ENCODE results near the gene LZIC. TPM values are rescaled to one million over a fixed set of nuclear protein-coding genes. Genes with fewer than 3 reads are reported as not detected.
A peak's percentile ranks its signal among the peaks of the same experiment; 100 is the strongest.

Gene LZIC
- total RNA-seq, 4 donors from 2014 or later: 9.4 to 21.7 (median 19.4) TPM

GRCh38 chr1:9985001-9985400 lies 41.8 kb upstream of the LZIC start:
- TF ChIP-seq CTCF (IDR thresholded peaks at IDR 0.05 in 4 of 5, conservative IDR thresholded peaks at IDR 0.05 in 1 of 5): no peak
- no peak for TF ChIP-seq POLR2A (IDR thresholded peaks at IDR 0.05)
- H3K27me3 ChIP-seq: no peaks in the 10 kb centered on the region
- intact Hi-C loops (cut with DNase I; ENCODE audit: low total_unique reads): no loop called here
- DNase-seq (no peak), ATAC-seq (no peak)
- peak overlapping the region in 3 of 4 donors; percentile 37 to 48 (median 46) for H3K27ac ChIP-seq
- H3K4me3 ChIP-seq: no peak overlapping the region
- peaks cover 3 to 4% of the 10 kb centered on the region in 2 donors for H3K4me1 ChIP-seq
- in situ Hi-C loops (cut with MboI; ENCODE audit: low sequenced_read_pairs in 4 of 4): no loop called here
- H3K36me3 ChIP-seq: peaks cover 0 to 28% of the 10 kb centered on the region in 2 donors
- H3K9me3 ChIP-seq: no peaks in the 10 kb centered on the region

- intact Hi-C loops (cut with DNase I; ENCODE audit: low total_unique reads) (no loop called here), in situ Hi-C loops (cut with MboI; ENCODE audit: low sequenced_read_pairs in 4 of 4) (no loop called here)
- TF ChIP-seq POLR2A (IDR thresholded peaks at IDR 0.05) (no peak), CTCF (IDR thresholded peaks at IDR 0.05 in 4 of 5, conservative IDR thresholded peaks at IDR 0.05 in 1 of 5) (no peak)
- Histone ChIP-seq H3K9me3 (no peaks in the 10 kb centered on the region), H3K27me3 (no peaks in the 10 kb centered on the region), H3K27ac (peak overlapping the region; percentile 32 to 60 (median 47)), H3K36me3 (peaks cover 0 to 28% of the 10 kb centered on the region in 2 donors), H3K4me3 (no peak overlapping the region), H3K4me1 (peaks cover 0 to 3% of the 10 kb centered on the region in 2 donors)
- ATAC-seq: peak; percentile 33 to 62
- DNase-seq: no peak
These were observed 41.1 kb upstream of the LZIC start for GRCh38 chr1:9984253-9984652.

DNA sequence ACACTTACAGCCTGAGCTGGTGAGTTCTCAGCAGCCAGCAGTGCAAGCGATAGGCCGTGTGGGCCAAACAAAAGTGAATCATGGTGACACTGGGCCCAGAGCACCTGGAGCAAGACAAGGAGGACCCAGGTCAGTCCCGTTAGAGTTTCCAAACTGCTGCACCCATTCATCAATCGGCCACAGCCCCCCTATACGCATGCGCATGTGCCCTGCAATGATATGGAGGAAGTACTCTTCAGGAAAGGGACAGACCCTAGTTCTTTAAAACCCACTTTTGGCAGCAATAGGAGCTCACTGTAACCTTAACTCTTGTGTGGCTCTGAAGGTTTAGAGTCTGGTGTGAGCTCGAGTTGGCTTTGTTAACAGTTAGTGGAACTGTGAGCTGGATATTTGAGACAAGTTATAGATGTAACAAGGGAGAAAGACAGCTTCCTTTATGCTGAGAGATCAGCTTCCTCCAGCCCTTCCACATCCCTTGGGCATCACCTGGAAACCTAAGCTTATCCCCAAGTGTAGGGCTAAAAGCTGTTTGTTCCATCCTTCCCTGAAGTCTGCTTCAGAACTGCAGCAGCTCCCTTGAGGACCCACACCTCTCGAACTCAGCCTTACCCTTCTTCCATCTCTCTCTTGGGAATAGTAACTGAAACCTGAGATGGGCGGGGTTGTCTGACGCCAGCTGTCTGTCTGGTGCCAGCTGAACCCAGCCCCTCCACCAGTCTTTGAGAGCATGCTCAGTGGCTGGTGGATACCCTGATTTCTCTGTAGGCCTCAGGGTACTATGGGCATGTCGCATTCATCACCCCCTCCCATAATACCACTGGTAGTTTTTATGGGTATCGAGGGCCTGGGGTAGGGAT lies 17.7 kb upstream of the LZIC start:
- Histone ChIP-seq H3K27ac (no peak overlapping the region), H3K36me3 (no peaks in the 10 kb centered on the region), H3K27me3 (no peaks in the 10 kb centered on the region), H3K9me3 (no peaks in the 10 kb centered on the region), H3K4me1 (peaks cover 0 to 6% of the 10 kb centered on the region in 2 donors), H3K4me3 (no peak overlapping the region)
- TF ChIP-seq POLR2A (IDR thresholded peaks at IDR 0.05) (no peak), CTCF (IDR thresholded peaks at IDR 0.05 in 4 of 5, conservative IDR thresholded peaks at IDR 0.05 in 1 of 5) (no peak)
- in situ Hi-C loops (cut with MboI; ENCODE audit: low sequenced_read_pairs in 4 of 4): no loop called here
- intact Hi-C loops (cut with DNase I; ENCODE audit: low total_unique reads): no loop called here
- DNase-seq: no peak
- ATAC-seq: peak in 1 of 2 donors; percentile 33

DNA sequence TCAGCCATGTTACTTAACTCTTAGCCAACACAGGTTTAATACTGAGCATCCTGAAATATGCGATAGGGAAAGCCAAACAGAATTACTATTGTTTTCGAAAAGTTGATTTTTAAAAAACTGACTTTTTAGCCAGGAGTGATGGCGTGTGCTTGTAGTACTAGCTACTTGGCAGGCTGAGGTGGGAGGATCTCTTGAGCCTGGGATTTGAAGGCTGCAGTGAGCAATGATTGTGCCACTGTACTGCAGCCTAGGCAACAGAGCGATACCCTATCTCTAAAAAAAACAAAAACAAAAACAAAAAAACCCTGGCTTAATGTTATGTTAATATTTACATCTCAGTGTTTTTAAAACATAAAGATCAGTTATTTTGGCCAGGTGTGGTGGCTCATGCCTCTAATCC lies 16.8 kb upstream of the LZIC start:
- no peaks in the 10 kb centered on the region for H3K9me3 ChIP-seq

More for the DNA sequence above, 16.8 kb upstream of the LZIC start:
- no peak overlapping the region for H3K27ac ChIP-seq
- H3K4me1 ChIP-seq: peaks cover 0 to 6% of the 10 kb centered on the region in 2 donors
- in situ Hi-C loops (cut with MboI; ENCODE audit: low sequenced_read_pairs in 4 of 4) (no loop called here), intact Hi-C loops (cut with DNase I; ENCODE audit: low total_unique reads) (no loop called here)
- no peak overlapping the region for H3K4me3 ChIP-seq
- TF ChIP-seq CTCF (IDR thresholded peaks at IDR 0.05 in 4 of 5, conservative IDR thresholded peaks at IDR 0.05 in 1 of 5) (no peak), POLR2A (IDR thresholded peaks at IDR 0.05) (no peak)
- no peaks in the 10 kb centered on the region for H3K27me3 ChIP-seq
- ATAC-seq (no peak), DNase-seq (no peak)
- no peaks in the 10 kb centered on the region for H3K36me3 ChIP-seq
